ENCODE results near the gene AFF2.

The AFF2 gene

GRCh38 chrX:148580016-148580415 lies 79.6 kb downstream of the AFF2 start:
- H3K27ac ChIP-seq (ENCODE audit: insufficient read depth in 1 of 2, low read depth in 1 of 2, low read length in 2 of 2, poor library complexity in 1 of 2, severe bottlenecking in 2 of 2), result no peak overlapping the region
- DNase-seq, result peak in 2 of 3 donors; percentile 21 to 30
- H3K27me3 ChIP-seq (replicated peaks in 2 of 5; ENCODE audit: control insufficient read depth in 4 of 5, insufficient read depth in 5 of 5, low read length in 4 of 5), result no peaks in the 10 kb centered on the region
- H3K36me3 ChIP-seq (ENCODE audit: control insufficient read depth in 4 of 4, insufficient read depth in 4 of 4, low read length in 3 of 4), result no peaks in the 10 kb centered on the region
- no peak overlapping the region for H3K4me3 ChIP-seq (ENCODE audit: control insufficient read depth in 1 of 7, extremely low read depth in 1 of 7, insufficient read depth in 4 of 7, low read depth in 2 of 7, low read length in 6 of 7)
- WGBS (ENCODE audit: insufficient coverage), result no CpG with 5 or more reads among the region's 1 CpG
- H3K9me3 ChIP-seq (ENCODE audit: control extremely low read depth in 1 of 5, control insufficient read depth in 4 of 5, insufficient read depth in 2 of 5, low read depth in 1 of 5, low read length in 4 of 5), result no peaks in the 10 kb centered on the region
- ChIA-PET POLR2A (no interaction called here), CTCF (interaction anchor here (0.9 kb wide), 1 partner anchor 8 kb away, joined by 3 read pairs; no protein-coding TSS in a partner anchor)
- H3K4me1 ChIP-seq (ENCODE audit: control extremely low read depth in 1 of 4, control insufficient read depth in 4 of 4, insufficient read depth in 4 of 4, low read length in 3 of 4), result no peaks in the 10 kb centered on the region

- Histone ChIP-seq H3K4me1 (ENCODE audit: control extremely low read depth in 1 of 4, control insufficient read depth in 4 of 4, insufficient read depth in 4 of 4, low read length in 3 of 4) (no peaks in the 10 kb centered on the region), H3K27ac (ENCODE audit: insufficient read depth in 1 of 2, low read depth in 1 of 2, low read length in 2 of 2, poor library complexity in 1 of 2, severe bottlenecking in 2 of 2) (no peak overlapping the region), H3K4me3 (ENCODE audit: control insufficient read depth in 1 of 7, extremely low read depth in 1 of 7, insufficient read depth in 4 of 7, low read depth in 2 of 7, low read length in 6 of 7) (no peak overlapping the region), H3K9me3 (ENCODE audit: control extremely low read depth in 1 of 5, control insufficient read depth in 4 of 5, insufficient read depth in 2 of 5, low read depth in 1 of 5, low read length in 4 of 5) (no peaks in the 10 kb centered on the region), H3K36me3 (ENCODE audit: control insufficient read depth in 4 of 4, insufficient read depth in 4 of 4, low read length in 3 of 4) (no peaks in the 10 kb centered on the region), H3K27me3 (replicated peaks in 2 of 5; ENCODE audit: control insufficient read depth in 4 of 5, insufficient read depth in 5 of 5, low read length in 4 of 5) (no peaks in the 10 kb centered on the region)
- CTCF ChIA-PET, result no interaction called here
- peak in 2 of 3 donors; percentile 18 to 28 for DNase-seq
- POLR2A ChIA-PET, result no interaction called here
Observed at GRCh38 chrX:148582353-148582752, 81.9 kb downstream of the AFF2 start.

- Histone ChIP-seq H3K27ac (ENCODE audit: insufficient read depth in 1 of 2, low read depth in 1 of 2, low read length in 2 of 2, poor library complexity in 1 of 2, severe bottlenecking in 2 of 2) (no peak overlapping the region), H3K4me3 (ENCODE audit: control insufficient read depth in 1 of 7, extremely low read depth in 1 of 7, insufficient read depth in 4 of 7, low read depth in 2 of 7, low read length in 6 of 7) (no peak overlapping the region), H3K4me1 (ENCODE audit: control extremely low read depth in 1 of 4, control insufficient read depth in 4 of 4, insufficient read depth in 4 of 4, low read length in 3 of 4) (peaks cover 0 to 2% (median 0%) of the 10 kb centered on the region in 4 experiments), H3K27me3 (replicated peaks in 2 of 5; ENCODE audit: control insufficient read depth in 4 of 5, insufficient read depth in 5 of 5, low read length in 4 of 5) (no peaks in the 10 kb centered on the region), H3K9me3 (ENCODE audit: control extremely low read depth in 1 of 5, control insufficient read depth in 4 of 5, insufficient read depth in 2 of 5, low read depth in 1 of 5, low read length in 4 of 5) (no peaks in the 10 kb centered on the region), H3K36me3 (ENCODE audit: control insufficient read depth in 4 of 4, insufficient read depth in 4 of 4, low read length in 3 of 4) (no peaks in the 10 kb centered on the region)
- 92% methylated on average over 3 of the region's 6 CpGs for WGBS (ENCODE audit: insufficient coverage)
- no peak for DNase-seq
- CTCF ChIA-PET, result no interaction called here
- POLR2A ChIA-PET, result no interaction called here
Observed at GRCh38 chrX:148588649-148589310, 88.4 kb downstream of the AFF2 start.

- 70% methylated on average over 1 of the region's 1 CpG for WGBS (ENCODE audit: insufficient coverage)
- CTCF ChIA-PET, result no interaction called here
Observed at GRCh38 chrX:148592595-148592994, 92.2 kb downstream of the AFF2 start.

GRCh38 chrX:148593146-148593545 lies 92.7 kb downstream of the AFF2 start:
- H3K27me3 ChIP-seq (replicated peaks in 2 of 5; ENCODE audit: control insufficient read depth in 4 of 5, insufficient read depth in 5 of 5, low read length in 4 of 5), result no peaks in the 10 kb centered on the region
- no peak overlapping the region for H3K27ac ChIP-seq (ENCODE audit: insufficient read depth in 1 of 2, low read depth in 1 of 2, low read length in 2 of 2, poor library complexity in 1 of 2, severe bottlenecking in 2 of 2)
- no peak overlapping the region for H3K4me3 ChIP-seq (ENCODE audit: control insufficient read depth in 1 of 7, extremely low read depth in 1 of 7, insufficient read depth in 4 of 7, low read depth in 2 of 7, low read length in 6 of 7)
- H3K4me1 ChIP-seq (ENCODE audit: control extremely low read depth in 1 of 4, control insufficient read depth in 4 of 4, insufficient read depth in 4 of 4, low read length in 3 of 4), result peaks cover 0 to 2% (median 0%) of the 10 kb centered on the region in 4 experiments
- POLR2A ChIA-PET, result interaction anchor here (0.5 kb wide), 1 partner anchor 34 kb away, joined by 3 read pairs; no protein-coding TSS in a partner anchor
- H3K36me3 ChIP-seq (ENCODE audit: control insufficient read depth in 4 of 4, insufficient read depth in 4 of 4, low read length in 3 of 4), result no peaks in the 10 kb centered on the region
- 88% methylated on average over 1 of the region's 2 CpGs for WGBS (ENCODE audit: insufficient coverage)
- H3K9me3 ChIP-seq (ENCODE audit: control extremely low read depth in 1 of 5, control insufficient read depth in 4 of 5, insufficient read depth in 2 of 5, low read depth in 1 of 5, low read length in 4 of 5), result no peaks in the 10 kb centered on the region
- peak in 2 of 3 donors; percentile 10 to 21 for DNase-seq
- CTCF ChIA-PET, result no interaction called here

More at GRCh38 chrX:148592595-148592994, 92.2 kb downstream of the AFF2 start:
- Histone ChIP-seq H3K9me3 (ENCODE audit: control extremely low read depth in 1 of 5, control insufficient read depth in 4 of 5, insufficient read depth in 2 of 5, low read depth in 1 of 5, low read length in 4 of 5) (no peaks in the 10 kb centered on the region), H3K4me3 (ENCODE audit: control insufficient read depth in 1 of 7, extremely low read depth in 1 of 7, insufficient read depth in 4 of 7, low read depth in 2 of 7, low read length in 6 of 7) (no peak overlapping the region), H3K27ac (ENCODE audit: insufficient read depth in 1 of 2, low read depth in 1 of 2, low read length in 2 of 2, poor library complexity in 1 of 2, severe bottlenecking in 2 of 2) (no peak overlapping the region), H3K4me1 (ENCODE audit: control extremely low read depth in 1 of 4, control insufficient read depth in 4 of 4, insufficient read depth in 4 of 4, low read length in 3 of 4) (peaks cover 0 to 2% (median 0%) of the 10 kb centered on the region in 4 experiments), H3K36me3 (ENCODE audit: control insufficient read depth in 4 of 4, insufficient read depth in 4 of 4, low read length in 3 of 4) (no peaks in the 10 kb centered on the region), H3K27me3 (replicated peaks in 2 of 5; ENCODE audit: control insufficient read depth in 4 of 5, insufficient read depth in 5 of 5, low read length in 4 of 5) (no peaks in the 10 kb centered on the region)
- DNase-seq, result no peak
- POLR2A ChIA-PET, result no interaction called here

GRCh38 chrX:148593987-148594386 lies 93.6 kb downstream of the AFF2 start:
- H3K27me3 ChIP-seq (replicated peaks in 2 of 5; ENCODE audit: control insufficient read depth in 4 of 5, insufficient read depth in 5 of 5, low read length in 4 of 5), result no peaks in the 10 kb centered on the region
- no peak for DNase-seq
- H3K9me3 ChIP-seq (ENCODE audit: control extremely low read depth in 1 of 5, control insufficient read depth in 4 of 5, insufficient read depth in 2 of 5, low read depth in 1 of 5, low read length in 4 of 5), result no peaks in the 10 kb centered on the region
- H3K4me1 ChIP-seq (ENCODE audit: control extremely low read depth in 1 of 4, control insufficient read depth in 4 of 4, insufficient read depth in 4 of 4, low read length in 3 of 4), result peaks cover 0 to 2% (median 0%) of the 10 kb centered on the region in 4 experiments
- POLR2A ChIA-PET, result no interaction called here
- WGBS (ENCODE audit: insufficient coverage), result 68% methylated on average over 3 of the region's 4 CpGs
- no peak overlapping the region for H3K27ac ChIP-seq (ENCODE audit: insufficient read depth in 1 of 2, low read depth in 1 of 2, low read length in 2 of 2, poor library complexity in 1 of 2, severe bottlenecking in 2 of 2)
- CTCF ChIA-PET, result no interaction called here
- no peak overlapping the region for H3K4me3 ChIP-seq (ENCODE audit: control insufficient read depth in 1 of 7, extremely low read depth in 1 of 7, insufficient read depth in 4 of 7, low read depth in 2 of 7, low read length in 6 of 7)
- no peaks in the 10 kb centered on the region for H3K36me3 ChIP-seq (ENCODE audit: control insufficient read depth in 4 of 4, insufficient read depth in 4 of 4, low read length in 3 of 4)

- DNase-seq, result peak; percentile 10 to 74 (median 49)
- Histone ChIP-seq H3K36me3 (ENCODE audit: control insufficient read depth in 4 of 4, insufficient read depth in 4 of 4, low read length in 3 of 4) (no peaks in the 10 kb centered on the region), H3K9me3 (ENCODE audit: control extremely low read depth in 1 of 5, control insufficient read depth in 4 of 5, insufficient read depth in 2 of 5, low read depth in 1 of 5, low read length in 4 of 5) (no peaks in the 10 kb centered on the region), H3K4me1 (ENCODE audit: control extremely low read depth in 1 of 4, control insufficient read depth in 4 of 4, insufficient read depth in 4 of 4, low read length in 3 of 4) (peaks cover 0 to 6% (median 0%) of the 10 kb centered on the region in 4 experiments), H3K27ac (ENCODE audit: insufficient read depth in 1 of 2, low read depth in 1 of 2, low read length in 2 of 2, poor library complexity in 1 of 2, severe bottlenecking in 2 of 2) (no peak overlapping the region), H3K27me3 (replicated peaks in 2 of 5; ENCODE audit: control insufficient read depth in 4 of 5, insufficient read depth in 5 of 5, low read length in 4 of 5) (no peaks in the 10 kb centered on the region), H3K4me3 (ENCODE audit: control insufficient read depth in 1 of 7, extremely low read depth in 1 of 7, insufficient read depth in 4 of 7, low read depth in 2 of 7, low read length in 6 of 7) (no peak overlapping the region)
- CTCF ChIA-PET, result interaction anchor here (0.7 kb wide), 1 partner anchor 687 kb away, joined by 4 read pairs; no protein-coding TSS in a partner anchor
- 8% methylated on average over 3 of the region's 4 CpGs for WGBS (ENCODE audit: insufficient coverage)
- POLR2A ChIA-PET, result interaction anchor here (0.6 kb wide), 1 partner anchor 860 kb away, joined by 3 read pairs; no protein-coding TSS in a partner anchor
Observed at GRCh38 chrX:148599404-148599803, 99.0 kb downstream of the AFF2 start.
